Endothelial cell of umbilical vein (primary cell): Measurements from ENCODE around the gene OPA1. TPM values are rescaled to one million over a fixed set of nuclear protein-coding genes. Genes with fewer than 3 reads are reported as not detected.

Experiments used
- BruUV-seq: library from RNA; stranded (reverse); fragments of 400-500 nt; replicated peaks from 2 replicates; lab custom pipeline; 2021; lab: Mats Ljungman, UMichigan
- CTCF ChIA-PET: fragments of 300-600, 350-600 bp; sonication (Branson Sonifier 250); formaldehyde crosslinking; loops from one replicate; lab custom pipeline; 2021; ENCODE audit warnings: antibody characterized with exemption, inconsistent platforms; lab: Charles Lee
- POLR2A ChIA-PET: fragments of 300-600, 350-600 bp; sonication (Branson Sonifier 250); formaldehyde crosslinking; loops from one replicate; lab custom pipeline; 2021; ENCODE audit warnings: antibody characterized with exemption, inconsistent platforms; lab: Charles Lee
- DNase-seq: peaks from one replicate; pipeline ENCODE4 v3.0.0-alpha.2; 2011; ENCODE audit warnings: low read depth, low spot score
- FAIRE-seq: peaks from 2 replicates; lab custom pipeline; 2011; peaks lifted over from hg19 to GRCh38; lab: Jason Lieb, UNC
- H2AFZ ChIP-seq: 2 replicates; pipeline ENCODE4 v1.6.0; 2012; ENCODE audit warnings: low read depth, low read length, control low read depth, inconsistent platforms
- H3K27ac ChIP-seq: 2 replicates; pipeline ENCODE4 v1.5.1; 2011; ENCODE audit warnings: low read depth, mild to moderate bottlenecking, control low read depth, low read length, moderate library complexity; ENCODE audit not compliant: insufficient read depth
- H3K27me3 ChIP-seq, 2 experiments: 2 replicates each; pipeline versions ENCODE4 v1.6.0 to v1.6.1; 2011; ENCODE audit warnings: low read length in 2 of 2, mixed read lengths in 1 of 2; ENCODE audit not compliant: control insufficient read depth in 2 of 2, insufficient read depth in 2 of 2
- H3K36me3 ChIP-seq, 2 experiments: 2 replicates in 1 of 2; 3 replicates in 1 of 2; pipeline ENCODE4 v1.5.1; 2011; ENCODE audit warnings: low read length in 2 of 2, mild to moderate bottlenecking in 1 of 2, moderate library complexity in 1 of 2; ENCODE audit not compliant: control insufficient read depth in 2 of 2, insufficient read depth in 2 of 2; ENCODE audit errors: extremely low read depth in 1 of 2
- H3K4me1 ChIP-seq: 3 replicates; pipeline ENCODE4 v1.5.1; 2011; ENCODE audit warnings: mild to moderate bottlenecking, low read length; ENCODE audit not compliant: control insufficient read depth, insufficient read depth; ENCODE audit errors: extremely low read depth
- H3K4me2 ChIP-seq: 2 replicates; pipeline ENCODE4 v1.6.1; 2011; ENCODE audit warnings: low read length, control low read depth, mixed read lengths; ENCODE audit not compliant: insufficient read depth
- H3K4me3 ChIP-seq, 3 experiments: fragments of 200-600 bp in 1 of 3; sonication (generic), shearing (Covaris generic) in 1 of 3; replicated peaks in 1 of 3; 2 replicates each; pipeline ENCODE4 v1.5.1; 2011 to 2016; ENCODE audit warnings: control low read depth in 3 of 3, low read length in 3 of 3, mild to moderate bottlenecking in 2 of 3, inconsistent platforms in 1 of 3, low read depth in 1 of 3, moderate library complexity in 1 of 3; ENCODE audit not compliant: insufficient read depth in 1 of 3
- H3K79me2 ChIP-seq: 2 replicates; pipeline ENCODE4 v1.6.0; 2012; ENCODE audit warnings: low read length, inconsistent platforms; ENCODE audit not compliant: control insufficient read depth, insufficient read depth
- H3K9ac ChIP-seq: replicated peaks from 2 replicates; pipeline ENCODE3; 2011; ENCODE audit warnings: low read length, control low read depth; ENCODE audit not compliant: insufficient read depth; ENCODE audit errors: extremely low read depth
- H3K9me1 ChIP-seq: replicated peaks from 3 replicates; pipeline ENCODE4 v1.6.0; 2011; ENCODE audit warnings: mild to moderate bottlenecking, low read length; ENCODE audit not compliant: control insufficient read depth, insufficient read depth; ENCODE audit errors: extremely low read depth
- H3K9me3 ChIP-seq: replicated peaks from 2 replicates; pipeline ENCODE4 v1.5.1; 2012; ENCODE audit warnings: low read length, inconsistent platforms; ENCODE audit not compliant: control insufficient read depth, insufficient read depth
- H4K20me1 ChIP-seq: replicated peaks from 2 replicates; pipeline ENCODE3; 2011; ENCODE audit warnings: mild to moderate bottlenecking, low read length; ENCODE audit not compliant: control insufficient read depth, insufficient read depth; ENCODE audit errors: extremely low read depth
- EZH2 ChIP-seq: IDR thresholded peaks from 2 replicates; pipeline ENCODE4 v1.6.1; 2012; ENCODE audit warnings: borderline replicate concordance, low read depth, mild to moderate bottlenecking, moderate library complexity, low read length, inconsistent platforms; ENCODE audit not compliant: severe bottlenecking
- FOS ChIP-seq: IDR thresholded peaks from 2 replicates; pipeline ENCODE4 v1.6.1; 2011; ENCODE audit warnings: mild to moderate bottlenecking, low read length, moderate library complexity, borderline replicate concordance; ENCODE audit not compliant: insufficient read depth
- GATA2 ChIP-seq: IDR thresholded peaks from 2 replicates; pipeline ENCODE4 v1.7.0; 2011; ENCODE audit warnings: low read depth, mild to moderate bottlenecking, moderate library complexity, mixed read lengths, low read length; ENCODE audit not compliant: insufficient read length, insufficient read depth
- JUN ChIP-seq: IDR thresholded peaks from 2 replicates; pipeline ENCODE4 v1.6.1; 2011; ENCODE audit warnings: borderline replicate concordance, low read depth; ENCODE audit not compliant: insufficient read length, insufficient read depth
- MYC ChIP-seq: IDR thresholded peaks from one replicate; pipeline ENCODE4 v1.6.1; 2011; ENCODE audit warnings: mild to moderate bottlenecking, low read depth, low read length
- POLR2A ChIP-seq: IDR thresholded peaks from 2 replicates; pipeline ENCODE4 v1.6.1; 2012; ENCODE audit warnings: low read depth, mild to moderate bottlenecking, control low read depth, low read length
- POLR2AphosphoS5 ChIP-seq: IDR thresholded peaks from 2 replicates; pipeline ENCODE4 v1.6.1; 2012; ENCODE audit warnings: low read depth, mild to moderate bottlenecking, control low read depth, low read length, moderate library complexity; ENCODE audit not compliant: insufficient read depth
- dilution Hi-C: fragments of 300-500 bp; cut with MboI; formaldehyde crosslinking; loops from one replicate; pipeline ENCODE4 v1.15.0; 2019; ENCODE audit warnings: low sequenced_read_pairs; ENCODE audit not compliant: extremely low pct_ligation_motif_present
- intact Hi-C: fragments of 100-400 bp; cut with micrococcal nuclease; formaldehyde crosslinking; loops from one replicate; pipeline ENCODE4 v1.10.0; 2022
- polyA plus RNA-seq, 4 experiments: library from polyadenylated mRNA; depleted of rRNA in 3 of 4; stranded (reverse) in 3 of 4; unstranded in 1 of 4; fragments of >200 nt; gene quantifications; 2 replicates each; pipeline versions ENCODE4 v1.2.1 to v1.2.3, GENCODE V29; 2011 to 2012; ENCODE audit warnings: missing spikeins in 1 of 4
- total RNA-seq: library from RNA; stranded (reverse); gene quantifications from 2 replicates; pipeline ENCODE4 v1.2.3, GENCODE V29; 2021
- TF ChIP-seq, protein P1 (sequence below), 2 donors: IDR thresholded peaks; 1 replicate in 1 of 2; 2 replicates in 1 of 2; pipeline ENCODE4 v1.5.1; 2011; ENCODE audit warnings: low read length in 2 of 2, mild to moderate bottlenecking in 2 of 2, moderate library complexity in 2 of 2, control low read depth in 1 of 2, inconsistent platforms in 1 of 2, low read depth in 1 of 2; ENCODE audit not compliant: insufficient read depth in 1 of 2; ENCODE audit errors: extremely low read depth in 1 of 2
- TF ChIP-seq, protein P2 (sequence below): IDR thresholded peaks from 2 replicates; pipeline ENCODE4 v1.6.1; 2011; ENCODE audit not compliant: insufficient read depth, insufficient read length

The OPA1 gene
- total and polyA plus RNA-seq, 2 donors (not counting 3 experiments of a cell fraction or from before 2014, with no cell fraction given), result 10.0 to 62.0 TPM

DNA sequence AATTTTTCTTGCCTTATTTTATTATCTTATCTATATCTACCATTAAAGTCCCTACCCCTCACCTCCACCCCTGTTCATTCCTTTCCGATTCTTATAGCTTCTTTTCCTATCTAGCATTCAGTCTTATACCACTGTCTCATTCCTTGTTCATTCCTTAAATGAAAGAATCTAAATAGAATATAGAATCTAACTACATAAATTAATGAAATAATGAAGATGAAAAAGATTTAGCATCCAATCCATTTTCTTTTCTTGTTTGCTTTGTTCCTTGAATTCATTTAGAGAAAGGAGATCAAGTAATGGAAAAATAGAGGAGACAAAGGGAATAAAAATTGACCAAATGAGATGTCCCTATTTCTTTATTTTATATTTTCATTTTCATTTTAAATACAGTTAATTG, 67.2 kb downstream of the OPA1 start:
- no peaks in the 10 kb centered on the region for H3K4me1 ChIP-seq
- no peak overlapping the region for H3K27ac ChIP-seq
- DNase-seq, result no peak
- H3K4me3 ChIP-seq, result no peak overlapping the region
- ChIA-PET CTCF (no interaction called here), POLR2A (no interaction called here)
- no peaks in the 10 kb centered on the region for H4K20me1 ChIP-seq
- no peaks in the 10 kb centered on the region for H3K9me3 ChIP-seq
- intact Hi-C loops, result no loop called here
- H2AFZ ChIP-seq, result no peak overlapping the region
- H3K79me2 ChIP-seq, result no peaks in the 10 kb centered on the region
- BruUV-seq, result no TSS peak
- no peak for FAIRE-seq
- no peak overlapping the region for H3K4me2 ChIP-seq
- H3K27me3 ChIP-seq, result no peaks in the 10 kb centered on the region
- H3K9ac ChIP-seq, result no peak overlapping the region
- dilution Hi-C loops, result no loop called here
- TF ChIP-seq MYC (no peak), EZH2 (no peak), FOS (no peak), JUN (no peak), POLR2AphosphoS5 (no peak), GATA2 (no peak), POLR2A (no peak)
- TF ChIP-seq, protein P1, sequence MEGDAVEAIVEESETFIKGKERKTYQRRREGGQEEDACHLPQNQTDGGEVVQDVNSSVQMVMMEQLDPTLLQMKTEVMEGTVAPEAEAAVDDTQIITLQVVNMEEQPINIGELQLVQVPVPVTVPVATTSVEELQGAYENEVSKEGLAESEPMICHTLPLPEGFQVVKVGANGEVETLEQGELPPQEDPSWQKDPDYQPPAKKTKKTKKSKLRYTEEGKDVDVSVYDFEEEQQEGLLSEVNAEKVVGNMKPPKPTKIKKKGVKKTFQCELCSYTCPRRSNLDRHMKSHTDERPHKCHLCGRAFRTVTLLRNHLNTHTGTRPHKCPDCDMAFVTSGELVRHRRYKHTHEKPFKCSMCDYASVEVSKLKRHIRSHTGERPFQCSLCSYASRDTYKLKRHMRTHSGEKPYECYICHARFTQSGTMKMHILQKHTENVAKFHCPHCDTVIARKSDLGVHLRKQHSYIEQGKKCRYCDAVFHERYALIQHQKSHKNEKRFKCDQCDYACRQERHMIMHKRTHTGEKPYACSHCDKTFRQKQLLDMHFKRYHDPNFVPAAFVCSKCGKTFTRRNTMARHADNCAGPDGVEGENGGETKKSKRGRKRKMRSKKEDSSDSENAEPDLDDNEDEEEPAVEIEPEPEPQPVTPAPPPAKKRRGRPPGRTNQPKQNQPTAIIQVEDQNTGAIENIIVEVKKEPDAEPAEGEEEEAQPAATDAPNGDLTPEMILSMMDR (IDR thresholded peaks at IDR 0.05; ENCODE audit: extremely low read depth in 1 of 2, insufficient read depth in 1 of 2, low read depth in 1 of 2, low read length in 2 of 2), result no peak
- TF ChIP-seq, protein P2, sequence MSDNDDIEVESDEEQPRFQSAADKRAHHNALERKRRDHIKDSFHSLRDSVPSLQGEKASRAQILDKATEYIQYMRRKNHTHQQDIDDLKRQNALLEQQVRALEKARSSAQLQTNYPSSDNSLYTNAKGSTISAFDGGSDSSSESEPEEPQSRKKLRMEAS, result no peak
- H3K36me3 ChIP-seq, result peaks cover 0 to 17% of the 10 kb centered on the region in 2 experiments
- no peaks in the 10 kb centered on the region for H3K9me1 ChIP-seq
